Activated CD4-positive, alpha-beta T cell treated with anti-CD3 and anti-CD28 coated beads, Interleukin-2, amount 10 ng/mL, durations not matched to agents 7 days and 5 days (primary cell): Measurements from ENCODE around the gene PLD1. TPM values are rescaled to one million over a fixed set of nuclear protein-coding genes. Genes with fewer than 3 reads are reported as not detected.
"Not testable (repeated sequence)": the region's sequence is repeated elsewhere in the genome, so short reads cannot be mapped to it uniquely, and the experiment has no call there.

Experiments used
- CTCF ChIA-PET: fragments of 350-600 bp; sonication (Branson Sonifier 250); formaldehyde crosslinking; loops from one replicate; lab custom pipeline; 2021; ENCODE audit warnings: antibody characterized with exemption; lab: Charles Lee
- POLR2A ChIA-PET: fragments of 350-600 bp; sonication (Branson Sonifier 250); formaldehyde crosslinking; loops from one replicate; lab custom pipeline; 2021; ENCODE audit warnings: antibody characterized with exemption; lab: Charles Lee
- DNase-seq: peaks from one replicate; pipeline ENCODE4 v3.0.0-alpha.2; 2020
- H3K27ac Mint-ChIP-seq: one replicate; pipeline ENCODE4 v1.8.0; 2021; ENCODE audit warnings: mild to moderate bottlenecking, moderate library complexity, mixed read lengths
- H3K27me3 Mint-ChIP-seq: one replicate; pipeline ENCODE4 v1.8.0; 2021; ENCODE audit warnings: mixed read lengths
- H3K36me3 Mint-ChIP-seq: one replicate; pipeline ENCODE4 v1.8.0; 2021; ENCODE audit warnings: low read depth, mixed read lengths
- H3K4me1 Mint-ChIP-seq: one replicate; pipeline ENCODE4 v1.8.0; 2021; ENCODE audit warnings: mixed read lengths
- H3K4me3 Mint-ChIP-seq: one replicate; pipeline ENCODE4 v1.8.0; 2021; ENCODE audit warnings: mild to moderate bottlenecking, moderate library complexity, mixed read lengths
- H3K9me3 Mint-ChIP-seq: one replicate; pipeline ENCODE4 v1.8.0; 2021; ENCODE audit warnings: mixed read lengths
- total RNA-seq, 2 experiments: library from RNA; stranded (reverse); gene quantifications; one replicate each; pipeline ENCODE4 v1.2.3, GENCODE V29; 2021

Gene PLD1, protein sequence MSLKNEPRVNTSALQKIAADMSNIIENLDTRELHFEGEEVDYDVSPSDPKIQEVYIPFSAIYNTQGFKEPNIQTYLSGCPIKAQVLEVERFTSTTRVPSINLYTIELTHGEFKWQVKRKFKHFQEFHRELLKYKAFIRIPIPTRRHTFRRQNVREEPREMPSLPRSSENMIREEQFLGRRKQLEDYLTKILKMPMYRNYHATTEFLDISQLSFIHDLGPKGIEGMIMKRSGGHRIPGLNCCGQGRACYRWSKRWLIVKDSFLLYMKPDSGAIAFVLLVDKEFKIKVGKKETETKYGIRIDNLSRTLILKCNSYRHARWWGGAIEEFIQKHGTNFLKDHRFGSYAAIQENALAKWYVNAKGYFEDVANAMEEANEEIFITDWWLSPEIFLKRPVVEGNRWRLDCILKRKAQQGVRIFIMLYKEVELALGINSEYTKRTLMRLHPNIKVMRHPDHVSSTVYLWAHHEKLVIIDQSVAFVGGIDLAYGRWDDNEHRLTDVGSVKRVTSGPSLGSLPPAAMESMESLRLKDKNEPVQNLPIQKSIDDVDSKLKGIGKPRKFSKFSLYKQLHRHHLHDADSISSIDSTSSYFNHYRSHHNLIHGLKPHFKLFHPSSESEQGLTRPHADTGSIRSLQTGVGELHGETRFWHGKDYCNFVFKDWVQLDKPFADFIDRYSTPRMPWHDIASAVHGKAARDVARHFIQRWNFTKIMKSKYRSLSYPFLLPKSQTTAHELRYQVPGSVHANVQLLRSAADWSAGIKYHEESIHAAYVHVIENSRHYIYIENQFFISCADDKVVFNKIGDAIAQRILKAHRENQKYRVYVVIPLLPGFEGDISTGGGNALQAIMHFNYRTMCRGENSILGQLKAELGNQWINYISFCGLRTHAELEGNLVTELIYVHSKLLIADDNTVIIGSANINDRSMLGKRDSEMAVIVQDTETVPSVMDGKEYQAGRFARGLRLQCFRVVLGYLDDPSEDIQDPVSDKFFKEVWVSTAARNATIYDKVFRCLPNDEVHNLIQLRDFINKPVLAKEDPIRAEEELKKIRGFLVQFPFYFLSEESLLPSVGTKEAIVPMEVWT
- total RNA-seq, result under 1 TPM; 0.50 to 0.94 TPM

DNA sequence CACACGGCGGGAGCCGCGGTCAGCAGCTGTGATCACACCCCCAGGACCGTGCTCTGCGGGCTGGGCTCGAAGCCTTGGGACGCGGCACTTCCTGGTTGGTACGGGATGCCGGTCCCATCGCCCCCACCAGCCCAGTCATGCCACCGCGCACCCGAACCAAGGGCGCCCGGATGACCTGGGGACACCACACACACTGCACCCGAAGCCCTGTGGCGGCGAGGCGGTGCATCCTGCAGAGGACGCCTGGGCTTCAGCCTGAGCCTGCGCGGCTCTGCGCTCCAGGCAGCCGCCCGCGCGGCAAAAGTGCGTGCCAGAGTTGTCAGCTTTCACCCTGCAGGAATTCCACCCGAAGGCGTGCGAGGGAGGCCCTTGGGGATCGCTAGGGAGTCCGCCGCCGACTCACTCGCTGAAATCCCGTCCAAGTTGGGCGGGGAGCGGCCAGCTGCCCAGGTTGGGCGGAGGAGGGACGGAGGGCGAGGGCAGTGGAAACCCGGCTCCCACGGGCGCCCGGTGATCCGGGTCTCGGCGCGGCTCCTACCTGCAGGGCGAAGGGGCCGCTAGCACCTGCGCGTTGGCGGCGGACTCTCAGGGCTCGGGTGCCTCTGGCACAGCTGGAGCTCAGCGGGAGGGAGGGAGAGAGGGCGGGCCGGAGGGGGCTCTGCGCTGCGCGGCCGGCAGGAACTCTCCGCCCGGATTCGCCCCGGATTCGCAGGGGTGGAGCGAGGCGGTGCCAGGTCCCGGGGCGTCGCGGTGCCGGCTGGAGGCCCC lies at the start of gene PLD1:
PLD1 (minus strand) TSS at position 623 of the 768 bp plus-strand sequence. CDS start 72,432 bp downstream, outside the sequence.
- Mint-ChIP-seq H3K27me3 (peaks cover 46% of the 10 kb centered on the region), H3K4me1 (peaks cover 11% of the 10 kb centered on the region), H3K9me3 (no peaks in the 10 kb centered on the region), H3K36me3 (no peaks in the 10 kb centered on the region), H3K27ac (no peak within 1 kb of the TSS), H3K4me3 (peak within 1 kb of the TSS; percentile 75)
- DNase-seq, result peak; percentile 53
- CTCF ChIA-PET, result no interaction called here
- POLR2A ChIA-PET, result no interaction called here

DNA sequence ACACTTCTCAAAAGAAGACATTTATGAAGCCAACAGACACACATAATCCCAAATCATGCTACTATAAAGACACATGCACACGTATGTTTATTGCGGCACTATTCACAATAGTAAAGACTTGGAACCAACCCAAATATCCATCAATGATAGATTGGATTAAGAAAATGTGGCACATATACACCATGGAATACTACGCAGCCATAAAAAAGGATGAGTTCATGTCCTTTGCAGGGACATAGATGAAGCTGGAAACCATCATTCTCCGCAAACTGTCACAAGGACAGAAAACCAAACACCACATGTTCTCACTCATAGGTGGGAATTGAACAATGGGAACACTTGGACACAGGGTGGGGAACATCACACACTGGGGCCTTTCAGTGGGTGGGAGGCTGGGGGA lies 48.5 kb upstream of the PLD1 start:
- H3K9me3 Mint-ChIP-seq, result peaks cover 20% of the 10 kb centered on the region
- H3K27ac Mint-ChIP-seq, DNase-seq, H3K4me1 Mint-ChIP-seq, POLR2A ChIA-PET, H3K36me3 Mint-ChIP-seq, CTCF ChIA-PET, H3K27me3 Mint-ChIP-seq, H3K4me3 Mint-ChIP-seq: not testable (repeated sequence)

GRCh38 chr3:171854649-171855305 lies 44.5 kb upstream of the PLD1 start:
- Mint-ChIP-seq H3K27me3 (peaks cover 19% of the 10 kb centered on the region), H3K4me3 (no peak overlapping the region), H3K27ac (no peak overlapping the region), H3K36me3 (peaks cover 3% of the 10 kb centered on the region), H3K9me3 (peaks cover 20% of the 10 kb centered on the region), H3K4me1 (no peaks in the 10 kb centered on the region)
- no peak for DNase-seq
- ChIA-PET CTCF (no interaction called here), POLR2A (no interaction called here)

GRCh38 chr3:171851660-171852058 lies 41.4 kb upstream of the PLD1 start:
- ChIA-PET POLR2A (no interaction called here), CTCF (no interaction called here)
- Mint-ChIP-seq H3K9me3 (peaks cover 14% of the 10 kb centered on the region), H3K36me3 (peaks cover 6% of the 10 kb centered on the region), H3K27me3 (peaks cover 27% of the 10 kb centered on the region), H3K4me3 (no peak overlapping the region), H3K27ac (no peak overlapping the region), H3K4me1 (peaks cover 11% of the 10 kb centered on the region)
- no peak for DNase-seq

GRCh38 chr3:171850960-171851659 lies 40.8 kb upstream of the PLD1 start:
- no peak for DNase-seq
- Mint-ChIP-seq H3K4me3 (no peak overlapping the region), H3K4me1 (peaks cover 16% of the 10 kb centered on the region), H3K36me3 (peaks cover 6% of the 10 kb centered on the region), H3K27ac (no peak overlapping the region), H3K9me3 (peaks cover 12% of the 10 kb centered on the region), H3K27me3 (peaks cover 27% of the 10 kb centered on the region)
- ChIA-PET CTCF (no interaction called here), POLR2A (no interaction called here)

DNA sequence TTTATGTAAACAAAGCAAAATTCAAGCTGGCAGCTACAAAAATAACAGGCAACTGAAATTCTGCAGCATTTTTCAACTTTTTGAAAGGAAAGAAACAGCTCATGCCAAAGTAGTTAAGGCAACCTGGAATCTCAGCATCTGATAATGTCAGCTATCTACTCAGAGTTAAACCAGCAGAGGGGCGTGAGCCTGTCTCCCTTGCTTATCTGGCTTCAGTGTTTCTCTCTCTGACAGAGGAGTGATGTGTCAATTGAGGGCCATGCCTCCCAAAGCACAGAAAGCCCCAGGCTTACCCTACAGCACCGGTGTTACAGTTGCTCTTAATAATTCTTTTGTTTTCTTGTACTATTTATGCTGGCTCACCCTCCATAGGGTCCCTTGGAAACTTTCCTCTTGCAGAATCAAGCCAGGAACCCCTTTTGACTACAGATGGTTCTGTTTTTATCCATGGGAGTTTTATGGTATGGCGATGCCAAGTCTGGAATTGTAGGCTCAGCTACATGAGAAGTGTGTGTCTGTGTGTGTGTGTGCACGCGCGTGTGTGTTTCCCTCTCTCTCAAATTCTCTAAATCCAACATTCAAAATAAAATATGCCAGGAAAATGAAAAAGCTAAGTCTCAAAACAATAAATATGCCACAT lies 40.2 kb upstream of the PLD1 start:
- Mint-ChIP-seq H3K4me3 (no peak overlapping the region), H3K9me3 (peaks cover 15% of the 10 kb centered on the region), H3K4me1 (peaks cover 20% of the 10 kb centered on the region), H3K27ac (no peak overlapping the region), H3K27me3 (peaks cover 27% of the 10 kb centered on the region), H3K36me3 (peaks cover 6% of the 10 kb centered on the region)
- DNase-seq, result no peak
- CTCF ChIA-PET, result no interaction called here
- POLR2A ChIA-PET, result no interaction called here

DNA sequence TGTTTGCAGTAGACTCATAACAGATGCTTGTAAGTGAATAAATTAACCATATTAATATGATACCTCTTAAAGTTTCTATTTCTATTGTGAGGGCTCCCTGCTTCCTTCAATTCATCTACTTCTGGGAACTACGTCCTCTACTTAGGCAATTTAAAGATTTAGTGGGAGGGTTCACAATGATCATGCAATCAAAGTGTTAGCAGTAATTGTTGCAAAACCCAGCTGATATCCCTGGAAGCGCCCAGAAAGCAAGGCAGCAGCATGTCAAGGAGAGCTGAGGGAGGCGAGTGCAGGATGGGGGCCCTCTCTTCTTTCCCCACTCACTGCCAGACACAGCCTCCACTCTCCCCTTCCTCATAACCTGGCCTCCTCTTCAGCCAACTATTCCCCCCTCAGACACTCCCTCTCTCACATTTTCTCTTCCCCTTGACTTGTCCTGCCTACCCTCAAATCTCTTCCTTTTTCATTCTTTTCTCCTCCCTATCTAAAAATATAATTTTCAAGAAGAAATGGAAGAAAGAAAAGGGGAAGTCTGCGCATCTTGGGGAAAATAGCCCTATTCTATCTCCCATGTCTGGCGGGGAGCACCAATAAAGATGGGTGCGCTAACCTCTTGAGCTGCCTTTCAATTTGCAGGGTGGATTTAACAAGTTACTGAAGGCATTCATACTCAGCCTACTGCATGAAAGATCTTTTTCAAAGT lies 39.5 kb upstream of the PLD1 start:
- DNase-seq, result no peak
- CTCF ChIA-PET, result interaction anchor here (0.5 kb wide), 1 partner anchor 289 kb away, joined by 3 read pairs; no protein-coding TSS in a partner anchor
- Mint-ChIP-seq H3K9me3 (peaks cover 15% of the 10 kb centered on the region), H3K4me3 (no peak overlapping the region), H3K36me3 (peaks cover 6% of the 10 kb centered on the region), H3K27me3 (peaks cover 27% of the 10 kb centered on the region), H3K27ac (no peak overlapping the region), H3K4me1 (peaks cover 20% of the 10 kb centered on the region)
- POLR2A ChIA-PET, result no interaction called here

GRCh38 chr3:171847595-171848259 lies 37.4 kb upstream of the PLD1 start:
- Mint-ChIP-seq H3K4me1 (peaks cover 20% of the 10 kb centered on the region), H3K27me3 (peaks cover 21% of the 10 kb centered on the region), H3K36me3 (peaks cover 3% of the 10 kb centered on the region), H3K9me3 (peaks cover 6% of the 10 kb centered on the region), H3K4me3 (no peak overlapping the region), H3K27ac (no peak overlapping the region)
- DNase-seq, result no peak
- POLR2A ChIA-PET, result no interaction called here
- CTCF ChIA-PET, result interaction anchor here (1.6 kb wide), 1 partner anchor 10 kb away, joined by 4 read pairs; no protein-coding TSS in a partner anchor

DNA sequence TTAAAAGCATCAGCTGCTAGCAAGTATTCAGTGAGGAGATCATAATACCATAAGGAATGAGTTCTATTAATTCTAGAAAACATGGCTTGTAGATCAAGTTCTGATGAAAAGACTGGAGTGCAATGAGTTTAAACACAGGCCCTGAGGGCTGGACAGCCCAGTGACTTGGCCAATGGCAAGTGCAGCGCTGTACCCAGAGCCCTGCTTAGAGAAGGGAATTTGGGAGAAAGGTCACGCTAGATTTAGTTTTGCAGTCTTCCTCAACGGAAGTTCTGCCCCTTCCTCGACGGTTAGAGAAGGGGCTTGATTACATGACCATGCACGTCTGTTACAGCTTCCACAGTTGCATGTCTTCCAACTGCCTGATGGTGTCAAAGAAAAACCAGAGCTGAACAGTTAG lies 36.9 kb upstream of the PLD1 start:
- CTCF ChIA-PET, result interaction anchor here (1.6 kb wide), 1 partner anchor 10 kb away, joined by 4 read pairs; no protein-coding TSS in a partner anchor
- Mint-ChIP-seq H3K27me3 (peaks cover 21% of the 10 kb centered on the region), H3K4me1 (peaks cover 20% of the 10 kb centered on the region), H3K9me3 (peaks cover 6% of the 10 kb centered on the region), H3K36me3 (peaks cover 3% of the 10 kb centered on the region), H3K27ac (no peak overlapping the region), H3K4me3 (no peak overlapping the region)
- no peak for DNase-seq
- POLR2A ChIA-PET, result no interaction called here

GRCh38 chr3:171846597-171846996 lies 36.3 kb upstream of the PLD1 start:
- Mint-ChIP-seq H3K9me3 (peaks cover 6% of the 10 kb centered on the region), H3K27ac (no peak overlapping the region), H3K27me3 (peaks cover 21% of the 10 kb centered on the region), H3K4me3 (no peak overlapping the region), H3K36me3 (peaks cover 3% of the 10 kb centered on the region), H3K4me1 (peaks cover 20% of the 10 kb centered on the region)
- peak; percentile 35 for DNase-seq
- ChIA-PET POLR2A (no interaction called here), CTCF (no interaction called here)
